ENCODE data around the gene C1orf167. TPM values are rescaled to one million over a fixed set of nuclear protein-coding genes. Genes with fewer than 3 reads are reported as not detected.

The C1orf167 gene
- not detected for total RNA-seq (ENCODE audit: unreplicated experiment)
- long read RNA-seq: 0 reads

- Mint-ChIP-seq H3K36me3 (ENCODE audit: unreplicated experiment) (peaks cover 8% of the 10 kb centered on the region), H3K9me3 (ENCODE audit: unreplicated experiment) (peaks cover 2% of the 10 kb centered on the region), H3K27me3 (ENCODE audit: unreplicated experiment) (peaks cover 14% of the 10 kb centered on the region), H3K4me1 (ENCODE audit: low read depth, unreplicated experiment) (peaks cover 4% of the 10 kb centered on the region), H3K27ac (ENCODE audit: unreplicated experiment) (no peak within 1 kb of the TSS), H3K4me3 (ENCODE audit: unreplicated experiment) (no peak within 1 kb of the TSS)
- no peak for TF ChIP-seq CTCF (IDR thresholded peaks at IDR 0.05; ENCODE audit: partially characterized antibody, unreplicated experiment)
- DNase-seq: no peak
Measured at GRCh38 chr1:11761988-11762406, at the start of gene C1orf167. Gene C1orf167, plus strand, starts transcription at chr1:11762193. Its CDS starts 2,208 bp downstream, at chr1:11764401.

GRCh38 chr1:11712285-11712684 is 49.7 kb upstream of the C1orf167 start:
- Mint-ChIP-seq H3K9me3 (ENCODE audit: unreplicated experiment) (peaks cover 11% of the 10 kb centered on the region), H3K27ac (ENCODE audit: unreplicated experiment) (no peak overlapping the region), H3K4me1 (ENCODE audit: low read depth, unreplicated experiment) (peaks cover 25% of the 10 kb centered on the region), H3K36me3 (ENCODE audit: unreplicated experiment) (no peaks in the 10 kb centered on the region), H3K27me3 (ENCODE audit: unreplicated experiment) (peaks cover 6% of the 10 kb centered on the region), H3K4me3 (ENCODE audit: unreplicated experiment) (no peak overlapping the region)
- DNase-seq: no peak
- no peak for TF ChIP-seq CTCF (IDR thresholded peaks at IDR 0.05; ENCODE audit: partially characterized antibody, unreplicated experiment)

GRCh38 chr1:11713095-11713494 is 48.9 kb upstream of the C1orf167 start:
- no peak overlapping the region for H3K4me3 Mint-ChIP-seq (ENCODE audit: unreplicated experiment)
- peaks cover 22% of the 10 kb centered on the region for H3K4me1 Mint-ChIP-seq (ENCODE audit: low read depth, unreplicated experiment)
- no peak for DNase-seq
- TF ChIP-seq CTCF (IDR thresholded peaks at IDR 0.05; ENCODE audit: partially characterized antibody, unreplicated experiment): no peak
- no peak overlapping the region for H3K27ac Mint-ChIP-seq (ENCODE audit: unreplicated experiment)
- H3K9me3 Mint-ChIP-seq (ENCODE audit: unreplicated experiment): peaks cover 11% of the 10 kb centered on the region
- peaks cover 6% of the 10 kb centered on the region for H3K27me3 Mint-ChIP-seq (ENCODE audit: unreplicated experiment)
- no peaks in the 10 kb centered on the region for H3K36me3 Mint-ChIP-seq (ENCODE audit: unreplicated experiment)

- H3K36me3 Mint-ChIP-seq (ENCODE audit: unreplicated experiment): no peaks in the 10 kb centered on the region
- peaks cover 6% of the 10 kb centered on the region for H3K27me3 Mint-ChIP-seq (ENCODE audit: unreplicated experiment)
Measured at GRCh38 chr1:11714831-11715575, 47.0 kb upstream of the C1orf167 start.

More at GRCh38 chr1:11714831-11715575, 47.0 kb upstream of the C1orf167 start:
- DNase-seq: peak; percentile 80
- peaks cover 12% of the 10 kb centered on the region for H3K9me3 Mint-ChIP-seq (ENCODE audit: unreplicated experiment)
- TF ChIP-seq CTCF (IDR thresholded peaks at IDR 0.05; ENCODE audit: partially characterized antibody, unreplicated experiment): no peak
- H3K4me1 Mint-ChIP-seq (ENCODE audit: low read depth, unreplicated experiment): peaks cover 25% of the 10 kb centered on the region
- peak overlapping the region; percentile 80 for H3K4me3 Mint-ChIP-seq (ENCODE audit: unreplicated experiment)
- H3K27ac Mint-ChIP-seq (ENCODE audit: unreplicated experiment): peak overlapping the region; percentile 96
